SKM-1 treated with dmso at 0.1 percent for 144 hours (cell line): ENCODE results near the gene GNPTG.
A peak's percentile ranks its signal among the peaks of the same experiment; 100 is the strongest.

ENCODE experiments used
- DNase-seq: peaks from one replicate; lab custom pipeline; 2025; ENCODE audit not compliant: unreplicated experiment; lab: John Stamatoyannopoulos, UW

The GNPTG gene

DNA sequence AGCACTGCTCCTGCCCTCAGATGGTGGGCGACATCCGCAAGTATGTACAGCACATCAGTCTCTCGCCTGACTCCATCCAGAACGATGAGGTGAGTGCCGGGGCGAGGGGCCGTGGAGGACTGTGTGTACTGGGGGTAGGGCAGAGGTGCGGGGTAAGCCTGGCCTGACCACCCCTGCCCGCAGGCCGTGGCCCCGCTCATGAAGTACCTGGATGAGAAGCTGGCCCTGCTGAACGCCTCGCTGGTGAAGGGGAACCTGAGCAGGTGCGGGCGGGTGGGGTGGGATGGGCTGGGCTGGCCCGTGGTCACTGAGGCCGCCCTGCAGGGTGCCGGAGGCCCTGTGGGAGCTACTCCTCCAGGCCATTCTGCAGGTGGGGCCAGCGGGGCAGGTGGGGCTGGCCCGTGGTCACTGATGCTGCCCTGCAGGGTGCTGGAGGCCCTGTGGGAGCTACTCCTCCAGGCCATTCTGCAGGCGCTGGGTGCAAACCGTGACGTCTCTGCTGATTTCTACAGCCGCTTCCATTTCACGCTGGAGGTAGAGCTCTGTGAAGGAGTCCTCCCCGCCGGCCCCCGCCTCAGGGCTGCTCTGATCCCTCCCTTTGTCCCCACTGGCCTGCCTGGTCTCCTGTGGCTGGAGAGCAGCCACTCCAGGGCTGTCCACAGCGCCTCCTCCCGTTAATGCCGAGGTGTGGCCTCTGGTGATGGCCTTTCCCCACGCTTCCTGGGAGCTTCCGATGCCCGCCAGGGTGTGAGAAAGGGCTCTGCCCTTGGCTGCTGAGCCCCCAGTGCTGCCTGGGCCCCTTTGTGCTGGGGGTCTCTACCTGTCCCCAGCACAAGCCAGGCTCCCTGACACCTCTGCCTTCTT lies 5.1 kb upstream of the GNPTG start:
- no peak for DNase-seq

DNA sequence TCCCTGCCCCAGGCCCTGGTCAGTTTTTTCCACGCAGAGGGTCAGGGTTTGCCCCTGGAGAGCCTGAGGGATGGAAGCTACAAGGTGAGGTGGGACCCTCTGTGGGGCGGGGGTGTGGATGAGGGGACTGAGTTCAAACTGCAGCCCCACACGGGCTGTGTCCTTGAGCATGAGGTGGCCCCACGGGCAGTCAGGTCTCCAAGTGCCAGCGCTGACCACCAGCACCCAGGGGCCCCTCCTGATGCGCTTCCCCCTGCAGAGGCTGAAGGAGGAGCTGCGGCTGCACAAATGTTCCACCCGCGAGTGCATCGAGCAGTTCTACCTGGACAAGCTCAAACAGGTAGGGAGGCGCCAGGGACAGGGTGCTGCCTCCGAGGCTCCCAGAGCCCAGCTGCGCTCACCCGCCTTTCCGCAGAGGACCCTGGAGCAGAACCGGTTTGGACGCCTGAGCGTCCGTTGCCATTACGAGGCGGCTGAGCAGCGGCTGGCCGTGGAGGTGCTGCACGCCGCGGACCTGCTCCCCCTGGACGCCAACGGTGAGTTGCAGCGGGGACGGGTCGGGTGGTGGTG lies 4.4 kb upstream of the GNPTG start:
- no peak for DNase-seq

DNA sequence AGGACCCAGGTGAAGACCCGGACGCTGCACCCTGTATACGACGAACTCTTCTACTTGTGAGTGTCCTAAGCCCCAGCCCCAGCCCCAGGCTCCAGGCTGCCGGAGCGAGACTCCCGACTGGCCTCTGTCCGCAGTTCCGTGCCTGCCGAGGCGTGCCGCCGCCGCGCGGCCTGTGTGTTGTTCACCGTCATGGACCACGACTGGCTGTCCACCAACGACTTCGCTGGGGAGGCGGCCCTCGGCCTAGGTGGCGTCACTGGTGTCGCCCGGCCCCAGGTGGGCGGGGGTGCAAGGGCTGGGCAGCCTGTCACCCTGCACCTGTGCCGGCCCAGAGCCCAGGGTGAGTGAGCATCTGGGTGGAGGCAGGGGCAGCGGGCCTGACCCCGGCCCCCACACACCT lies 3.8 kb upstream of the GNPTG start:
- no peak for DNase-seq

DNA sequence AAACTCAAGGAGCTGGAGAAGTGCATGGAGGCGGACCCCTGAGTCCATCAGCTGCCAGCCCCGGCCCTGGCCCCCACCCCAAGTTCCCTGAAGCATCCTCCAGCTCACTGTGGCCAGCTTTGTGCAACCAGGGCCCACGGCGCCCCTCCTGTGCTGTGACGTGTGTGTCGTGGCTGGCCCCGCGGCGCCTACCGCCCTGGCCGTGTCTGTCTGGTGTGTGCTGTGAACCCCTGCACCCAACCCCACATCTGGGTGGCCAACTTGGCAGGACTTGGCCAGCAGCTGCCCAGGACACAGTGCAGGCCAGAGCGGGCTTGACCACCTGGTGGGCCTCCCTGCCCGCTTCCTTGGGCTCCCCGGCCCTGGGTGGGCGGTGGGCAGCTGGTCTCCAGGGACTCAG lies 3.3 kb upstream of the GNPTG start:
- DNase-seq: no peak

DNA sequence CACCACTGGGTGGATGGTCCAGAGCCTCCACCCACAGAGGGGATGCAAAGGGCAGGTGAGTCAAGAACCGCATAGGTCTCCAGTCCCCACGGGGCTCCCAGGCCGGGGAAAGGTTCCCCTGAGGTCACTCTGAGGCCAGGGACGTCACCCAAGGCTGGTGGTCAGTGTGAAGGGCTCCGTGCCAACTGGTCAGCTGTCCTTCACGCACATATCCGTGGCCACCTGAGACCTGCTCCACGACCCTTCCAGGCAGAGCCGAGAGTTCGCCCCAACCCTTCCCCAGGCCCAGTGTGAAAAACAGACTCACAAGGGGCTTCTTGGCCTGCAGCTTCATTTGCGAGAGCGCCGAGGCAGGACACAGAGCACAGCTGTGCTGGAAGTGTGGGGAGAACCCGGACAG lies 2.8 kb upstream of the GNPTG start:
- no peak for DNase-seq

DNA sequence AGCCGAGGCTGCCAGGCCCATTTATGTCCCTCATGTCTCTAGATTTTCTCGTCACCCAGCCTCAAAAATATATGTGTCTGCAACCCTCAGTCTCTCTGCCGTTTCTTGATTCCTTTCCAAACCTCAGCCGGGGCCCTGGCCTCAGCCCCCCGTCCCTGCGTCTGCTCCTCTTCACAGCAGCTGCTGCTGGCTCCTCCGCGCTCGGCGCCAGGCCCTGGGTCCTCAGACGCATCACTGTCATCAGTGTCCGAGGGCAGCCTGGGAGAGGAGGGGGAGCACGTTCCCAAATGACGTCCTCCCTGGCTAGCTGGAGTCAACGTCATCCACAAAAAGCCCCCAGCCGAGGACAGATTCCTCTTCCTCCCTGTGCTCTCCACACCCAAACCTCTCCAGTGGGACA lies 2.4 kb upstream of the GNPTG start:
- DNase-seq: no peak

DNA sequence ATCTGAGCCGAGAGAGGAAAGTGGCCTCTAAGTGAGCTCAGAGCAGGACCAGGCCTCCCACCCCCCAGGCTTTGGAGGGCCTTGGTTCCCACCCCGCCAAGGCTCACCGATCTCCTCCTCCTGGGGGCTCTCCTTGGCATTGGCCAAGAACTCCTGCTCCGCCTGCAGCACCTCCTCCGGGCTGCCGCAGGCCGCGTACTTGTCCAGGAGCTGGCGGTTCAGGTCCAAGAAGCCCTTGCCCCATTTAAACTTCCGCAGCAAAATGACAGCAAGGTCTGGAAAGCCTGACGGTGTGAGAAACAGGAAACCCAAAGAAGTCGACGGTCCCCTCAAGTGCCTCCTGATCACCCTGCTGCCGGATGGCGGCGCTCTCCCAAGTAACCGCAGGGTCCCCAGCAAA lies 1.8 kb upstream of the GNPTG start:
- DNase-seq: no peak

DNA sequence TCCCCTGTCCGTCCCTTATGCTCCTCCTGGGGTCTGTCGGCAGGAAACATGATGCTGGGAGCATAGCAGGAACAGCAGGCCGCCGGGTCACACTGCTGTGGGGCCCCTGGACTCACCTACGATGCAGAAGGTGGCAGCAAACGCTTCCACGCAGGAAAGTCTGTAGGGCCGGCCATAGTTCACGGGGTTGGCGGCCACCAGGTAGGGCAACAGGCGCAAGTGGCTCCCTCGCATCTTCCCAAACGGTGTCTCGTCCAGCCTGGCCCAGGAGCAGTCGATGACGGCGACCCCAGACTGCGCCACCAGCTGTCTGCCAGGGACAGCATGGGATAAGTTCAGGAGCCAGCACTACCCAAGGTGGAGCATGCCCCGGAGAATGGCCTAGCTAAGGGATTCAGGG lies 1.0 kb upstream of the GNPTG start:
- DNase-seq: no peak

DNA sequence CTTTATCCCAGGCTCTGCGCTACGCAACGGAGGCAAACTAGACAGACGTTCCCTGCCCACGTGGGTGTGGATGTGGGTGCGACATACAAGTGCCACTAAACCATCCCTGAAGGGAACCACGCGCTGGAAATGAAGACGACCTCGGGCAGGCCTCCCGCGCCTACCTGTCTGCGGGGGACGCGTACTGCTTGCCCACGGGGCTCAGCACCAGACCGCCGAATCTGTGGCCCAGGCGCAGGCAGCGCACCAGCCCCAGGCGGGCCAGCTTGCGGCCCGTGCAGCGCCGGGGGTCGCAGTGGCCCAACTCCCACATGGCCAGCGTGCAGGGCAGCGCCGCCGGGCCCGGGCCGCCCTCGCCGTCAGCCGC lies 533 bp upstream of the GNPTG start:
- no peak for DNase-seq

DNA sequence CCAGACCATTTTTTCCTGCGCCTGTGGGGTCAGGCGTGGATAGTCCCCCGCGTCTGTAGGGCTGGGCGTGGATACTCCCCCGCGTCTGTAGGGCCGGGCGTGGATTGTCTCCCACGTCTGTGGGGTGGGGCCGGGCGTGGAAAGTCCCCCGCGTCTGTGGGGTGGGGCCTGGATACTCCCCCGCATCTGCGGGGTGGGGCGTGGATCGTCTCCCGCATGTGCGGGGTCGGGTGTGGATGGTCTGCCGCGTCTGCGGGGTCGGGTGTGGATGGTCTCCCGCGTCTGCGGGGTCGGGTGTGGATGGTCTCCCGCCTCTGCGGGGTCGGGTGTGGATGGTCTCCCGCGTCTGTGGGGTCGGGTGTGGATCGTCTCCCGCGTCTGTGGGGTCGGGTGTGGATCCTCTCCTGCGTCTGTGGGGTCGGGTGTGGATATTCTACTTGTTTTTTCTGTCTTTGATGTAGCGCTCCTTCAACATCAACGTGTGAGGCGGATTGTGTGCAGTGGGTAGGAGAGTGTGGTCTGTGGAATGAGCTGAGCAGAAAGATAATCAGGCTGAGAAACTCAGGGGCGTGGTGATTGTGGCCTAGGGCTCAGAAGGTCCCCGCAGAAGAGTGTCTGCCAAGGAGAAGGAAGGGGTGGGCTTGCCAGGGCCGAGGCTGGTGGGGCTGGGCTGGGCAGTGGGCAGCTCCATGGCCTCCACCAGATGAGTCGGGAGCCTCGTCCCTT lies 3.2 kb downstream of the GNPTG start:
- DNase-seq: no peak

DNA sequence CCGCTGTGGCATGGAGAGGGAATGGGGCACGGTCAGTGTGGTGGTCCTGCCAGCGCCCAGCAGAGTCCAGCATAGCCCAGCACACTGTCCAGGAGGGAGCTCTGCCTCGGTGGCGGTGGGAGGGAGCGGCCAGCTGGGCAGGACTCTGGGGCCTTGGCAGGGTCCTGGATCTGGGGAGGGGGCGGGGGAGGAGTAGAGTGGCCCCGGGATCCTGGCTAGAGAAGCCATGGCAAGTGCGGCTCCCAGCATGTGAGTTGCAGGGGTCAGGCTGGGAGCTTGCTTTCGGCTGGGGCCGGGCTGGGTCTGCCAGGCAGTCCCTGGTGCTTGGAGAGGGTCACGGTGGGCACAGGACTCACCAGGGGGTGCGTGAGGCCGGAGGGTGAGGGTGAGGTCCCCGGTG lies 3.9 kb downstream of the GNPTG start:
- no peak for DNase-seq

DNA sequence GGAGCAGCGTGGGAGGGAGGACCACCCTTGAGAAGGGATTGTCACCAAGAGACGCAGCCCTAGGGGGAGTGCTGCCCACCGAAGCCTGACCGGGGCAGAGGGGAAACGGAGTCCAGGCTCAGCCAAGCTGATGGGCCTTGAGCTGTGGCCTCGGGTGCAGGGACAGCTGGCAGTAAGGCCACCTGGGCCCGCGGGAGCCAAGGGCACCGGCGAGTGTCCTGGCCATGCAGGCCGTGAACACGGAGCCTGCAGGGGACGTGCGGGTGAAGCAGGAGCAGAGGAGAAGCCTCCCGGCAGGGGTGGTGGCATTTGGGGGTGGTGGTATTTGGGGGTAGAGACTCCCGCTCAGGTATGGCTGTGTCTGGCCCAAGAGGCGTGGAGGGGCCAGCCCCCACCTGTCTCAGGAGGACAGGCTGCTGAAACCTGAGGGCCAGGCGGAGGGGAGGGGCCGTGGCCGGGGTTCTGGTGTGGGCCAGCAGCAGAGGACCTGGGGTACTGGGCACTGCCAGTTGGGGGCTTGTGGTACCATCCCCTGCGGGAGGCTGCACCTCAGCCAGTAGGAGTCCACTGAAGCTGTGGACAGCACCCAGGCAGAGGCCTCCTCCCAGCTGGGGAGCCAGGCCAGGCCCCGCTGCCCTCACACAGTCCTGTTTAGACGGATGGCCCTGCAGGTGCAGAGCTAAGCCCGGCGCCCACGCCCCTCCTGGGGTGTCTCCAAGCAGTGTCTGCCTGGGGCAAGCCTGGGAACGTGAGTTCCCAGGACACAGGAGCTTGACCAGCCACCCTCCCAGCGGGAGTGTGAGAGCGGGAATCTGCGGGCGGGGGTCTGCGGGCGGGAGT lies 4.5 kb downstream of the GNPTG start:
- no peak for DNase-seq

DNA sequence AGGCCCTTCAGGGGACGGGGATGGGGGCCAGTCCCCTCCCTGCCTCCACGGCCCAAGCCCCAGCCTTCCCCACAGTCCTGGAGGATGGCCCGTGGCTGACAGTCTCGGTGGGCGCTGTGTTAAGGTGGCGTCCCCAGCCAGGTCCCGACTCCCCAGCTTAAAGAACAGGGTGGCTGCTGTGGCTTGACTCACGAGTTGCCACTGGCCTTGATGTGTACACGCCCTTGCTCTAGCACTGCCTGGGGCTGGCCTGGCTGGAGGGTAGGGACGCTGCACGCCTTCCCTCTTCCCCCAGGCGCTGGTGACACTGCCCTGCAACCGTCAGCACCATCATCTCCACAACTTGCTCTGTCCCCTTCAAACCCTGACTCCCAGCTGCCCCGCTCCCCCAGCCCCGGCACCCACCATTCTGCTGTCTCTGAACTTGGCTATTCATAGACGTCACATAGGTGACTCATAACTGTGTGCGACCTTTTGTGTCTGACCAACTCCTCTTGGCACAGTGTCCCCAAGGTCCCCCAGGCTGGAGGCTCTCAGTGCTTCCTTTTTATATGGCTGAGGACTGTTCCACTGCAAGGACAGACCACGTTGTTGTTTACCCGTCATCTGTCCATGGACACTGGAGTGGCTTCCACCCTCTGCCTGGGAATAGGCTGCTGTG lies 6.3 kb downstream of the GNPTG start:
- DNase-seq: no peak

DNA sequence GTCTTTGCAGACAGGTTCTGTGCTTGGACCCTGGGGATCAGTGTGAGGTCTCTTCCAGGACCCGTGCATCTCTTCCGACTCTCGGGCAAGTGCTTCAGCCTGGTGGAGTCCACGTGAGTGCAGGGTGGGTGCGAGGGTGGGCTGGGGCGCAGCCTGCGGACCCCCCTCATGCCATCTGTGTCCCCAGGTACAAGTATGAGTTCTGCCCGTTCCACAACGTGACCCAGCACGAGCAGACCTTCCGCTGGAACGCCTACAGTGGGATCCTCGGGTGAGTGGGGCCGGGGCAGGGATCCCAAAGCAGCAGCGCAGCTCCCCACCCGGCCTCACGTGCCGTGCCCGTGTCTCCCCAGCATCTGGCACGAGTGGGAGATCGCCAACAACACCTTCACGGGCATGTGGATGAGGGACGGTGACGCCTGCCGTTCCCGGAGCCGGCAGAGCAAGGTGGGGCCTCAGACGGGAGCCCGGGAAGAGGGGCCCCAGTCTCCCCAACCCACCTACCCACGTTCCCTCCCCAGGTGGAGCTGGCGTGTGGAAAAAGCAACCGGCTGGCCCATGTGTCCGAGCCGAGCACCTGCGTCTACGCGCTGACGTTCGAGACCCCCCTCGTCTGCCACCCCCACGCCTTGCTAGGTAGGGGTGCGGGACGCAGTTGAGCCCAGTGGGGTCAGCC lies 10.1 kb downstream of the GNPTG start:
- no peak for DNase-seq

DNA sequence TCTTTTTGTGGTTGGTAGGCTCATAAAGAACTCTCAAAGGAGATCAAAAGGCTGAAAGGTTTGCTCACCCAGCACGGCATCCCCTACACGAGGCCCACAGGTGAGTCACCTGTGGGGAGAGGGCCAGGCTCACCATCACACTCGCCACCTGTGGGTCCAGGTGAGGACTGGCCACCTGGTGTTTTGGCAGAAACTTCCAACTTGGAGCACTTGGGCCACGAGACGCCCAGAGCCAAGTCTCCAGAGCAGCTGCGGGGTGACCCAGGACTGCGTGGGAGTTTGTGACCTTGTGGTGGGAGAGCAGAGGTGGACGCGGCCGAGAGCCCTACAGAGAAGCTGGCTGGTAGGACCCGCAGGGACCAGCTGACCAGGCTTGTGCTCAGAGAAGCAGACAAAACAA lies 11.1 kb downstream of the GNPTG start:
- no peak for DNase-seq

DNA sequence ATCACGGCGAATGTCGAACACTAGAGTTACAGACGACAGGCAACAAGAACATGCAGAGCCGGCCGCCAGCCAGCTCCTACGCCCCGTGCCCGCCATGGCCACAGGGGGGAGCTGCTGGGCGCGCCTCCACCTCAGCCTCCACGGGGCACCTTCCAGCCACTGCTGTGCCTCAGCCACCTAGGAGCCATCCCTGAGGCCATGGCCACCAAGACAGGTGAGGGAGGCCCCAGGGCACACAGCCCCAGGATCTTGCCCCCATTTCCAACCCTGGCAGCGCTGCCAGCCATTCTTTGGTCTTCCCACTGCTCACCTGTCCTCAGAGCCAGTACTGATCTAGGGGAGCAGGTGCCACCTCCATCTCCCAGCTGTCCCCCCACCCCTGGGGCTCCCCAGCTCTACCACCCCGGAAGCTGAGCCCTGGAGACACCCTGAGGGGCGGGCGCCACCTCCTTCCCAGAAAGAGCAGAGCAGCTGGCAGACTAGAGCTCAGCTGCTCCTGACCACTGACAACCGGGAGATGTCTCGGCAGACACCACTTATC lies 11.8 kb downstream of the GNPTG start:
- DNase-seq: peak; percentile 24

DNA sequence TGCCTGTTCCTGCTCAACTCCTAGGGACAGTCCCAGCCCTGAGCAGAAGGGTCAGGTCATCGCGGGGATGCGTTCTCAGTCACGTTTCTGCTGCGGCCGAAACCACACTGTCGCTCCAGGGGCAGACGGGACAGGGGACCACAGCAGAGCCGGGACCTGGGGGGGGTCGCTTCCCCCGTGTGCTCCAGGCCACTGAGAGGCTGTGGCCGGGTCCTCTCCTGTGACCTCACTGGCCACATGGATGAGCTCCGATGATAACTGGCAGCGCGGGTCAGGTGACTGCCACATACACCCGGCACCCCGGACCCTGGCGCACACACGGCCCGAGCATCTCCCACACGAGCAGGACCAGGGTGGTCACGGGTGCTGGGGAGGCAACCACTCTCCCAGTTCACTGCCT lies 12.8 kb downstream of the GNPTG start:
- DNase-seq: no peak

DNA sequence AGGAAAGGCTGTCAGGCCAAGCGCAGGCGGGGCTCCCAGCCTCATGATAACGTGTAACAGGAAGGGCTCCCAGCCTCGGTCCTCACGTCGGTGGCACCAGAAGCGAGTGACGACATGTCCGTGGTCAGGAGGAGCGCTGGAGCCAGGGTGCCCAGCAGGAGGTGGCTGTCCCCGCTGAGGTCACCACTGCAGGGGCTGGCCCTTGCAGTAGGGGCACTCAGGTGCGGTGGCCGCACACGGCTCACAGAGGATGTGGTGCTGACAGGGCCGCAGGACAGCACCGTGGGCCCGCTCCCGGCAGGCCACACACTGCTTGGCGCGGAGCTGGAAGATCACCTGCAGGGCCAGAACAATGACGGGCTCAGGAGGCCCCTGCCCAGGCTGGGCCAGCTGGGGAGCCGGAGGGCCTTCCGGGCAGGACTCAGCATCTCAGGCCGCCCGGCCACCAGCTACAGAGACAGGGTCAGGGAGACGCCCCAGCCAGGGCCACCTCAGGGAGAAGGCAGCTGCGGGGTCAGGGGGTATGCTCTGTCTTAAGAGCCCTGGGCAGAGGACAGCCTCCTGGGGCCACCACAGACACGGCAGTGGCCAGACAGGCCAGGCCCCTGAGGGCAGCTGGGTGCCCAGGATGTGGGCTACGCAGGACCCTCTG lies 14.5 kb downstream of the GNPTG start:
- DNase-seq: no peak

DNA sequence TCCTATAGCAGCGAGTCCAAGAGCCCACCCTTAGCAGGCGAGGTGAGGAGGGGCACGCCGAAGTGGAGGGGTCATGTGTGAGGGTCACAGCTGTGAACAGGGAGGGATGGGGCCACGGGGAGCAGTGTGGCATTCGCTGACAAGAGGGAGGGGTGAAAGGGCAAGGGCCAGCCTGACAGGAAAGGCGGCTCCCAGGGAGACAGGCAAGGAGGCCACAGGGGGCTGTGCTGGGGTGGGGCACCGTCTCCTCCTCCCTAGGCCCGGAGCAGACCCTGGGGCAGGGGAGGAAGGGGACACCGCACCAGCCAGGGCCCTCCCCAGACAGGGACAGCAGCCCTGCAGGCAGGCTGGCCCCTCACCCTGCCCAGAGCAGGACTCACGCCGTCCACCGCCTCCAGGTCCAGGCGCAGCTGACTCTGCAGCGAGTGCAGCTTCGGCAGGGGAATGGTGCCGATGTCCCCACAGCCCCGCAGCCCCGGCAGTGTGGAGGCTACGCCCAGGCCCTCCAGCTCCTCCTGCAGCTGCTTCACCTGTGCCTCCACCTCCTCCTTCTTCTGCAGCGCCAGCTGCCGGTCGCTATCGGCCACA lies 15.1 kb downstream of the GNPTG start:
- DNase-seq: no peak
